ENCODE measurements around the gene DPH2.

Gene DPH2

GRCh38 chr1:43995984-43996732 is 26.3 kb downstream of the DPH2 start:
- no peak overlapping the region for H3K18ac ChIP-seq (ENCODE audit: low read length)
- no peaks in the 10 kb centered on the region for H3K9me3 ChIP-seq (ENCODE audit: insufficient read depth, low read depth, low read length)
- H3K4ac ChIP-seq (ENCODE audit: low read depth, low read length), result no peak overlapping the region
- H3K79me1 ChIP-seq (ENCODE audit: low read length), result peaks cover 7% of the 10 kb centered on the region
- no peak overlapping the region for H3K27ac ChIP-seq (ENCODE audit: low read depth, low read length)
- peaks cover under 1 to 4% of the 10 kb centered on the region in 2 experiments for H3K4me1 ChIP-seq (ENCODE audit: control insufficient read depth in 1 of 2, insufficient read depth in 2 of 2, low read length in 2 of 2)
- DNase-seq, result no peak
- H2BK12ac ChIP-seq (ENCODE audit: low read length), result no peak overlapping the region
- no peaks in the 10 kb centered on the region for H3K27me3 ChIP-seq (ENCODE audit: insufficient read depth, low read length)
- no peak overlapping the region for H4K91ac ChIP-seq (ENCODE audit: low read depth, low read length)
- peaks cover 2% of the 10 kb centered on the region for H3K79me2 ChIP-seq (ENCODE audit: control insufficient read depth, insufficient read depth, low read length, poor library complexity)
- H2BK120ac ChIP-seq (ENCODE audit: insufficient read depth, low read length, poor library complexity), result no peak overlapping the region
- H3K4me3 ChIP-seq (ENCODE audit: low read depth, low read length), result no peak overlapping the region
- H4K12ac ChIP-seq (ENCODE audit: low read depth, low read length), result no peak overlapping the region
- H3K9ac ChIP-seq (ENCODE audit: low read length), result no peak overlapping the region
- no peak overlapping the region for H2AFZ ChIP-seq (ENCODE audit: insufficient read depth, low read length, poor library complexity)
- H3K4me2 ChIP-seq (ENCODE audit: low read length), result no peak overlapping the region
- H3K36me3 ChIP-seq (ENCODE audit: control insufficient read depth in 1 of 2, insufficient read depth in 2 of 2, low read length in 2 of 2), result no peaks in the 10 kb centered on the region
- no peak overlapping the region for H3K14ac ChIP-seq (ENCODE audit: low read length)
- H3K23ac ChIP-seq (ENCODE audit: low read length), result no peak overlapping the region
- no CpG with 5 or more reads among the region's 21 CpGs for WGBS (ENCODE audit: extremely low coverage, insufficient coverage, insufficient read length)
- no peak overlapping the region for H2AK5ac ChIP-seq (ENCODE audit: low read length)
- H4K8ac ChIP-seq (ENCODE audit: low read depth, low read length), result no peak overlapping the region
- H2BK5ac ChIP-seq (ENCODE audit: low read depth, low read length, poor library complexity), result no peak overlapping the region

GRCh38 chr1:43996733-43997115 is 26.9 kb downstream of the DPH2 start:
- Histone ChIP-seq H3K9me3 (ENCODE audit: insufficient read depth, low read depth, low read length) (no peaks in the 10 kb centered on the region), H3K27me3 (ENCODE audit: insufficient read depth, low read length) (no peaks in the 10 kb centered on the region), H3K4ac (ENCODE audit: low read depth, low read length) (no peak overlapping the region), H3K9ac (ENCODE audit: low read length) (no peak overlapping the region), H3K4me2 (ENCODE audit: low read length) (no peak overlapping the region), H3K27ac (ENCODE audit: low read depth, low read length) (no peak overlapping the region), H3K14ac (ENCODE audit: low read length) (no peak overlapping the region), H3K18ac (ENCODE audit: low read length) (no peak overlapping the region), H3K79me2 (ENCODE audit: control insufficient read depth, insufficient read depth, low read length, poor library complexity) (peaks cover under 1% of the 10 kb centered on the region), H2AK5ac (ENCODE audit: low read length) (no peak overlapping the region), H3K4me3 (ENCODE audit: low read depth, low read length) (no peak overlapping the region), H2BK120ac (ENCODE audit: insufficient read depth, low read length, poor library complexity) (no peak overlapping the region), H3K23ac (ENCODE audit: low read length) (no peak overlapping the region), H3K79me1 (ENCODE audit: low read length) (peaks cover under 1% of the 10 kb centered on the region), H3K4me1 (ENCODE audit: control insufficient read depth in 1 of 2, insufficient read depth in 2 of 2, low read length in 2 of 2) (peaks cover 0 to 4% of the 10 kb centered on the region in 2 experiments), H2BK5ac (ENCODE audit: low read depth, low read length, poor library complexity) (no peak overlapping the region), H3K36me3 (ENCODE audit: control insufficient read depth in 1 of 2, insufficient read depth in 2 of 2, low read length in 2 of 2) (no peaks in the 10 kb centered on the region), H2BK12ac (ENCODE audit: low read length) (no peak overlapping the region), H4K12ac (ENCODE audit: low read depth, low read length) (no peak overlapping the region), H2AFZ (ENCODE audit: insufficient read depth, low read length, poor library complexity) (no peak overlapping the region), H4K8ac (ENCODE audit: low read depth, low read length) (no peak overlapping the region), H4K91ac (ENCODE audit: low read depth, low read length) (no peak overlapping the region)
- WGBS (ENCODE audit: extremely low coverage, insufficient coverage, insufficient read length), result no CpG with 5 or more reads among the region's 6 CpGs
- no peak for DNase-seq

- Histone ChIP-seq H3K36me3 (ENCODE audit: control insufficient read depth in 1 of 2, insufficient read depth in 2 of 2, low read length in 2 of 2) (no peaks in the 10 kb centered on the region), H2AFZ (ENCODE audit: insufficient read depth, low read length, poor library complexity) (no peak overlapping the region), H3K9me3 (ENCODE audit: insufficient read depth, low read depth, low read length) (no peaks in the 10 kb centered on the region), H3K18ac (ENCODE audit: low read length) (no peak overlapping the region), H3K4me3 (ENCODE audit: low read depth, low read length) (no peak overlapping the region), H4K91ac (ENCODE audit: low read depth, low read length) (no peak overlapping the region), H3K27ac (ENCODE audit: low read depth, low read length) (no peak overlapping the region), H3K4me1 (ENCODE audit: control insufficient read depth in 1 of 2, insufficient read depth in 2 of 2, low read length in 2 of 2) (no peaks in the 10 kb centered on the region), H4K8ac (ENCODE audit: low read depth, low read length) (no peak overlapping the region), H3K79me1 (ENCODE audit: low read length) (no peaks in the 10 kb centered on the region), H3K9ac (ENCODE audit: low read length) (no peak overlapping the region), H2AK5ac (ENCODE audit: low read length) (no peak overlapping the region), H3K4ac (ENCODE audit: low read depth, low read length) (no peak overlapping the region), H3K79me2 (ENCODE audit: control insufficient read depth, insufficient read depth, low read length, poor library complexity) (no peaks in the 10 kb centered on the region), H3K14ac (ENCODE audit: low read length) (no peak overlapping the region), H4K12ac (ENCODE audit: low read depth, low read length) (no peak overlapping the region), H2BK120ac (ENCODE audit: insufficient read depth, low read length, poor library complexity) (no peak overlapping the region), H3K27me3 (ENCODE audit: insufficient read depth, low read length) (no peaks in the 10 kb centered on the region), H2BK12ac (ENCODE audit: low read length) (no peak overlapping the region), H3K4me2 (ENCODE audit: low read length) (no peak overlapping the region), H3K23ac (ENCODE audit: low read length) (no peak overlapping the region), H2BK5ac (ENCODE audit: low read depth, low read length, poor library complexity) (no peak overlapping the region)
- no peak for DNase-seq
- no CpG with 5 or more reads among the region's 22 CpGs for WGBS (ENCODE audit: extremely low coverage, insufficient coverage, insufficient read length)
Measured at GRCh38 chr1:43997295-43997999, 27.6 kb downstream of the DPH2 start.

- no peak overlapping the region for H3K9ac ChIP-seq (ENCODE audit: low read length)
- no peak overlapping the region for H2BK5ac ChIP-seq (ENCODE audit: low read depth, low read length, poor library complexity)
- no peak overlapping the region for H2AFZ ChIP-seq (ENCODE audit: insufficient read depth, low read length, poor library complexity)
- H3K18ac ChIP-seq (ENCODE audit: low read length), result no peak overlapping the region
- no peaks in the 10 kb centered on the region for H3K79me2 ChIP-seq (ENCODE audit: control insufficient read depth, insufficient read depth, low read length, poor library complexity)
- no peak overlapping the region for H2AK5ac ChIP-seq (ENCODE audit: low read length)
- no peaks in the 10 kb centered on the region for H3K9me3 ChIP-seq (ENCODE audit: insufficient read depth, low read depth, low read length)
- H3K4ac ChIP-seq (ENCODE audit: low read depth, low read length), result no peak overlapping the region
- H3K27me3 ChIP-seq (ENCODE audit: insufficient read depth, low read length), result no peaks in the 10 kb centered on the region
- H3K4me3 ChIP-seq (ENCODE audit: low read depth, low read length), result no peak overlapping the region
- DNase-seq, result no peak
- H4K91ac ChIP-seq (ENCODE audit: low read depth, low read length), result no peak overlapping the region
- H3K36me3 ChIP-seq (ENCODE audit: control insufficient read depth in 1 of 2, insufficient read depth in 2 of 2, low read length in 2 of 2), result no peaks in the 10 kb centered on the region
- H2BK120ac ChIP-seq (ENCODE audit: insufficient read depth, low read length, poor library complexity), result no peak overlapping the region
- H2BK12ac ChIP-seq (ENCODE audit: low read length), result no peak overlapping the region
- H3K4me2 ChIP-seq (ENCODE audit: low read length), result no peak overlapping the region
- no peaks in the 10 kb centered on the region for H3K4me1 ChIP-seq (ENCODE audit: control insufficient read depth in 1 of 2, insufficient read depth in 2 of 2, low read length in 2 of 2)
- no CpG with 5 or more reads among the region's 11 CpGs for WGBS (ENCODE audit: extremely low coverage, insufficient coverage, insufficient read length)
- no peak overlapping the region for H4K12ac ChIP-seq (ENCODE audit: low read depth, low read length)
- H3K79me1 ChIP-seq (ENCODE audit: low read length), result no peaks in the 10 kb centered on the region
- no peak overlapping the region for H4K8ac ChIP-seq (ENCODE audit: low read depth, low read length)
- H3K27ac ChIP-seq (ENCODE audit: low read depth, low read length), result no peak overlapping the region
- H3K14ac ChIP-seq (ENCODE audit: low read length), result no peak overlapping the region
- no peak overlapping the region for H3K23ac ChIP-seq (ENCODE audit: low read length)
Measured at GRCh38 chr1:43998000-43998378, 28.2 kb downstream of the DPH2 start.

Data from trophoblast cell (in vitro differentiated cells and primary cell).